Osteocyte (in vitro differentiated cells): Measurements from ENCODE around the gene FAM20C. TPM values are rescaled to one million over a fixed set of nuclear protein-coding genes. Genes with fewer than 3 reads are reported as not detected.

Source experiments
- DNase-seq: peaks from one replicate; pipeline ENCODE4 v3.0.0; 2021; ENCODE audit warnings: mixed read lengths; ENCODE audit not compliant: unreplicated experiment; ENCODE audit errors: extremely low spot score
- H3K27ac Mint-ChIP-seq: one replicate; pipeline ENCODE4 v1.8.0; 2021; ENCODE audit warnings: mild to moderate bottlenecking, mixed read lengths; ENCODE audit not compliant: unreplicated experiment
- H3K27me3 Mint-ChIP-seq: one replicate; pipeline ENCODE4 v1.8.0; 2021; ENCODE audit warnings: mixed read lengths; ENCODE audit not compliant: unreplicated experiment
- H3K36me3 Mint-ChIP-seq: one replicate; pipeline ENCODE4 v1.8.0; 2021; ENCODE audit warnings: mixed read lengths; ENCODE audit not compliant: unreplicated experiment
- H3K4me1 Mint-ChIP-seq: one replicate; pipeline ENCODE4 v1.8.0; 2021; ENCODE audit warnings: mixed read lengths; ENCODE audit not compliant: unreplicated experiment
- H3K4me3 Mint-ChIP-seq: one replicate; pipeline ENCODE4 v1.8.0; 2021; ENCODE audit warnings: mild to moderate bottlenecking, moderate library complexity, mixed read lengths; ENCODE audit not compliant: unreplicated experiment
- H3K9me3 Mint-ChIP-seq: one replicate; pipeline ENCODE4 v1.8.0; 2021; ENCODE audit warnings: mixed read lengths; ENCODE audit not compliant: unreplicated experiment
- total RNA-seq: library from RNA; stranded (reverse); gene quantifications from 2 replicates; pipeline ENCODE4 v1.2.1, GENCODE V29; 2021
- TF ChIP-seq, protein P1 (sequence below): fragments of 200-600 bp; sonication (generic); IDR thresholded peaks from 2 replicates; pipeline ENCODE4 v1.5.0; 2021; ENCODE audit warnings: antibody characterized with exemption, mild to moderate bottlenecking, moderate library complexity

FAM20C gene
- total RNA-seq, 1 donor from 2014 or later: 143 TPM

DNA sequence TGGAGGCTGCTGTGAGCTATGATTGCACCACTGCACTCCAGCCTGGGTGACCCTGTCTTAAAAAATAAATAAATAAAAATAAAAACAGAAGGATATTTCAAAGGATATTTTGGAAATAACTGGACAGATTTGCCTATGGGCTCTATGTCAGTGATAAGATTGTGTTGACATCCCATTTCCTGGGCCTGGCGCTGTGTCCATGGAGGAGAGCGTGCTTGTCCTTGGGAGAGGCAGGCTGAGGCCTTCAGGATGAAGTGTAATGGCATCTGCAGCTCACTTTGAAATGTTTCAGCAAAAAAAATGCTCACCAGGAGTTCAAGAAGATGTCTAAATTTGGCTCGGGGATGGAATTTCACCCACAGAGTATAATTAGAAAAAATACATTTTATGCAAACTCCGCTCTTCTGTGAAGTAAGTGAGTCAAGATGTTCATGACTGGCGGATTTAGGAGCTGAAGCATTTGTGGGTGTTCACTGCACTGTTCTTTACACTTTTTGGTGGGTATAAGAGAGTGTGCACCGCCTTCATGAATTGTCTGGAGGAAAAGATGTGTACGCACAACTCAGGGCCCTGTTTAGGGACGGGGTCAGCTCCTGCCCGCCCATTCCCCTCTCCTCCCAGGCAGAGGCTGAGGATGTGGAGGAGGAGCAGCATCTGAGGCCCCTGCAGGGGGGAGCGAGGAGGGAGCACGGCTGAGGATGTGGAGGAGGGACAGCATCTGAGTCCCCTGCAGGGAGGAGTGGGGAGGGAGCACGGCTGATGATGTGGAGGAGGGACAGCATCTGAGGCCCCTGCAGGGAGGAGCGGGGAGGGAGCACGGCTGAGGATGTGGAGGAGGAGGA lies 79.1 kb downstream of the FAM20C start:
- no peak for DNase-seq
- Mint-ChIP-seq H3K27me3 (peaks cover 16% of the 10 kb centered on the region), H3K36me3 (peaks cover 3% of the 10 kb centered on the region), H3K9me3 (peaks cover 8% of the 10 kb centered on the region), H3K27ac (peak overlapping the region; percentile 56), H3K4me1 (peaks cover 10% of the 10 kb centered on the region), H3K4me3 (no peak overlapping the region)
- TF ChIP-seq, protein P1, sequence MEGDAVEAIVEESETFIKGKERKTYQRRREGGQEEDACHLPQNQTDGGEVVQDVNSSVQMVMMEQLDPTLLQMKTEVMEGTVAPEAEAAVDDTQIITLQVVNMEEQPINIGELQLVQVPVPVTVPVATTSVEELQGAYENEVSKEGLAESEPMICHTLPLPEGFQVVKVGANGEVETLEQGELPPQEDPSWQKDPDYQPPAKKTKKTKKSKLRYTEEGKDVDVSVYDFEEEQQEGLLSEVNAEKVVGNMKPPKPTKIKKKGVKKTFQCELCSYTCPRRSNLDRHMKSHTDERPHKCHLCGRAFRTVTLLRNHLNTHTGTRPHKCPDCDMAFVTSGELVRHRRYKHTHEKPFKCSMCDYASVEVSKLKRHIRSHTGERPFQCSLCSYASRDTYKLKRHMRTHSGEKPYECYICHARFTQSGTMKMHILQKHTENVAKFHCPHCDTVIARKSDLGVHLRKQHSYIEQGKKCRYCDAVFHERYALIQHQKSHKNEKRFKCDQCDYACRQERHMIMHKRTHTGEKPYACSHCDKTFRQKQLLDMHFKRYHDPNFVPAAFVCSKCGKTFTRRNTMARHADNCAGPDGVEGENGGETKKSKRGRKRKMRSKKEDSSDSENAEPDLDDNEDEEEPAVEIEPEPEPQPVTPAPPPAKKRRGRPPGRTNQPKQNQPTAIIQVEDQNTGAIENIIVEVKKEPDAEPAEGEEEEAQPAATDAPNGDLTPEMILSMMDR: no peak

DNA sequence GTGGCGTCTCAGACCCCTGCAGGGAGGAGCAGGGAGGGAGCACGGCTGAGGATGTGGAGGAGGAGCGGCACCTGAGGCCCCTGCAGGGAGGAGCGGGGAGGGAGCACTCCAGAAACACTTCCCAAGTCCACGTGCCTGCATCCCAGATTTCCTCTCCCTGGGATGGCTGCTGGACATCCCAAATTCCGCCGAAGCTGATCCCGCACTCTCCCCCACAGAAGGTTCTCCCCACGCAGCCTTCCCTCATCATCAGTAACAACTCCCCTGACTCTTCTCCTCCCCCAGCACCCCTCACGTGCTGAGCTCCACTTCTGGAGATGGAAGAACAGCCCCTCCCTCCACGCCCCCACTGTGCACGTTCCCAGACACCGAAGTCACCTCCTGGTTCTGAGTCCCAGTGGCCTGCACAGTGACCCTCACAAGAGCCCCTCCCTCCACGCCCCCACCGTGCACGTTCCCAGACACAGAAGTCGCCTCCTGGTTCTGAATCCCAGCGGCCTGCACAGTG lies 79.8 kb downstream of the FAM20C start:
- TF ChIP-seq, protein P1: no peak
- Mint-ChIP-seq H3K9me3 (peaks cover 8% of the 10 kb centered on the region), H3K27me3 (peaks cover 16% of the 10 kb centered on the region), H3K27ac (no peak overlapping the region), H3K36me3 (peaks cover 3% of the 10 kb centered on the region), H3K4me3 (no peak overlapping the region), H3K4me1 (peaks cover 10% of the 10 kb centered on the region)
- no peak for DNase-seq

- Mint-ChIP-seq H3K4me3 (no peak overlapping the region), H3K27ac (no peak overlapping the region), H3K9me3 (peaks cover 8% of the 10 kb centered on the region), H3K4me1 (peaks cover 10% of the 10 kb centered on the region), H3K36me3 (peaks cover 3% of the 10 kb centered on the region), H3K27me3 (peaks cover 16% of the 10 kb centered on the region)
- TF ChIP-seq, protein P1: no peak
- no peak for DNase-seq
These were observed 80.3 kb downstream of the FAM20C start for GRCh38 chr7:272631-273030.

- Mint-ChIP-seq H3K4me1 (peaks cover 10% of the 10 kb centered on the region), H3K36me3 (peaks cover 3% of the 10 kb centered on the region), H3K4me3 (no peak overlapping the region), H3K27ac (no peak overlapping the region), H3K9me3 (peaks cover 8% of the 10 kb centered on the region), H3K27me3 (peaks cover 16% of the 10 kb centered on the region)
- DNase-seq: no peak
- TF ChIP-seq, protein P1: no peak
These were observed 81.0 kb downstream of the FAM20C start for GRCh38 chr7:273327-273726.

- Mint-ChIP-seq H3K27ac (no peak overlapping the region), H3K36me3 (peaks cover 3% of the 10 kb centered on the region), H3K9me3 (peaks cover 8% of the 10 kb centered on the region)
These were observed 81.9 kb downstream of the FAM20C start for GRCh38 chr7:274266-274665.

More at GRCh38 chr7:274266-274665, 81.9 kb downstream of the FAM20C start:
- H3K27me3 Mint-ChIP-seq: peaks cover 18% of the 10 kb centered on the region
- TF ChIP-seq, protein P1: no peak
- H3K4me3 Mint-ChIP-seq: no peak overlapping the region
- DNase-seq: no peak
- H3K4me1 Mint-ChIP-seq: peaks cover 10% of the 10 kb centered on the region
